Endothelial cell of umbilical vein (primary cell): ENCODE results near the gene TMPRSS4. TPM values are rescaled to one million over a fixed set of nuclear protein-coding genes. Genes with fewer than 3 reads are reported as not detected.

ENCODE experiments used
- BruUV-seq: library from RNA; stranded (reverse); fragments of 400-500 nt; replicated peaks from 2 replicates; lab custom pipeline; 2021; lab: Mats Ljungman, UMichigan
- CTCF ChIA-PET: fragments of 300-600, 350-600 bp; sonication (Branson Sonifier 250); formaldehyde crosslinking; loops from one replicate; lab custom pipeline; 2021; ENCODE audit warnings: antibody characterized with exemption, inconsistent platforms; lab: Charles Lee
- POLR2A ChIA-PET: fragments of 300-600, 350-600 bp; sonication (Branson Sonifier 250); formaldehyde crosslinking; loops from one replicate; lab custom pipeline; 2021; ENCODE audit warnings: antibody characterized with exemption, inconsistent platforms; lab: Charles Lee
- DNase-seq: peaks from one replicate; pipeline ENCODE4 v3.0.0-alpha.2; 2011; ENCODE audit warnings: low read depth, low spot score
- FAIRE-seq: peaks from 2 replicates; lab custom pipeline; 2011; peaks lifted over from hg19 to GRCh38; lab: Jason Lieb, UNC
- H2AFZ ChIP-seq: 2 replicates; pipeline ENCODE4 v1.6.0; 2012; ENCODE audit warnings: low read depth, low read length, control low read depth, inconsistent platforms
- H3K27ac ChIP-seq: 2 replicates; pipeline ENCODE4 v1.5.1; 2011; ENCODE audit warnings: low read depth, mild to moderate bottlenecking, control low read depth, low read length, moderate library complexity; ENCODE audit not compliant: insufficient read depth
- H3K27me3 ChIP-seq, 2 experiments: 2 replicates each; pipeline versions ENCODE4 v1.6.0 to v1.6.1; 2011; ENCODE audit warnings: low read length in 2 of 2, mixed read lengths in 1 of 2; ENCODE audit not compliant: control insufficient read depth in 2 of 2, insufficient read depth in 2 of 2
- H3K36me3 ChIP-seq, 2 experiments: 2 replicates in 1 of 2; 3 replicates in 1 of 2; pipeline ENCODE4 v1.5.1; 2011; ENCODE audit warnings: low read length in 2 of 2, mild to moderate bottlenecking in 1 of 2, moderate library complexity in 1 of 2; ENCODE audit not compliant: control insufficient read depth in 2 of 2, insufficient read depth in 2 of 2; ENCODE audit errors: extremely low read depth in 1 of 2
- H3K4me1 ChIP-seq: 3 replicates; pipeline ENCODE4 v1.5.1; 2011; ENCODE audit warnings: mild to moderate bottlenecking, low read length; ENCODE audit not compliant: control insufficient read depth, insufficient read depth; ENCODE audit errors: extremely low read depth
- H3K4me2 ChIP-seq: 2 replicates; pipeline ENCODE4 v1.6.1; 2011; ENCODE audit warnings: low read length, control low read depth, mixed read lengths; ENCODE audit not compliant: insufficient read depth
- H3K4me3 ChIP-seq, 3 experiments: fragments of 200-600 bp in 1 of 3; sonication (generic), shearing (Covaris generic) in 1 of 3; replicated peaks in 1 of 3; 2 replicates each; pipeline ENCODE4 v1.5.1; 2011 to 2016; ENCODE audit warnings: control low read depth in 3 of 3, low read length in 3 of 3, mild to moderate bottlenecking in 2 of 3, inconsistent platforms in 1 of 3, low read depth in 1 of 3, moderate library complexity in 1 of 3; ENCODE audit not compliant: insufficient read depth in 1 of 3
- H3K79me2 ChIP-seq: 2 replicates; pipeline ENCODE4 v1.6.0; 2012; ENCODE audit warnings: low read length, inconsistent platforms; ENCODE audit not compliant: control insufficient read depth, insufficient read depth
- H3K9ac ChIP-seq: replicated peaks from 2 replicates; pipeline ENCODE3; 2011; ENCODE audit warnings: low read length, control low read depth; ENCODE audit not compliant: insufficient read depth; ENCODE audit errors: extremely low read depth
- H3K9me1 ChIP-seq: replicated peaks from 3 replicates; pipeline ENCODE4 v1.6.0; 2011; ENCODE audit warnings: mild to moderate bottlenecking, low read length; ENCODE audit not compliant: control insufficient read depth, insufficient read depth; ENCODE audit errors: extremely low read depth
- H3K9me3 ChIP-seq: replicated peaks from 2 replicates; pipeline ENCODE4 v1.5.1; 2012; ENCODE audit warnings: low read length, inconsistent platforms; ENCODE audit not compliant: control insufficient read depth, insufficient read depth
- H4K20me1 ChIP-seq: replicated peaks from 2 replicates; pipeline ENCODE3; 2011; ENCODE audit warnings: mild to moderate bottlenecking, low read length; ENCODE audit not compliant: control insufficient read depth, insufficient read depth; ENCODE audit errors: extremely low read depth
- EZH2 ChIP-seq: IDR thresholded peaks from 2 replicates; pipeline ENCODE4 v1.6.1; 2012; ENCODE audit warnings: borderline replicate concordance, low read depth, mild to moderate bottlenecking, moderate library complexity, low read length, inconsistent platforms; ENCODE audit not compliant: severe bottlenecking
- FOS ChIP-seq: IDR thresholded peaks from 2 replicates; pipeline ENCODE4 v1.6.1; 2011; ENCODE audit warnings: mild to moderate bottlenecking, low read length, moderate library complexity, borderline replicate concordance; ENCODE audit not compliant: insufficient read depth
- GATA2 ChIP-seq: IDR thresholded peaks from 2 replicates; pipeline ENCODE4 v1.7.0; 2011; ENCODE audit warnings: low read depth, mild to moderate bottlenecking, moderate library complexity, mixed read lengths, low read length; ENCODE audit not compliant: insufficient read length, insufficient read depth
- JUN ChIP-seq: IDR thresholded peaks from 2 replicates; pipeline ENCODE4 v1.6.1; 2011; ENCODE audit warnings: borderline replicate concordance, low read depth; ENCODE audit not compliant: insufficient read length, insufficient read depth
- MYC ChIP-seq: IDR thresholded peaks from one replicate; pipeline ENCODE4 v1.6.1; 2011; ENCODE audit warnings: mild to moderate bottlenecking, low read depth, low read length
- POLR2A ChIP-seq: IDR thresholded peaks from 2 replicates; pipeline ENCODE4 v1.6.1; 2012; ENCODE audit warnings: low read depth, mild to moderate bottlenecking, control low read depth, low read length
- POLR2AphosphoS5 ChIP-seq: IDR thresholded peaks from 2 replicates; pipeline ENCODE4 v1.6.1; 2012; ENCODE audit warnings: low read depth, mild to moderate bottlenecking, control low read depth, low read length, moderate library complexity; ENCODE audit not compliant: insufficient read depth
- dilution Hi-C: fragments of 300-500 bp; cut with MboI; formaldehyde crosslinking; loops from one replicate; pipeline ENCODE4 v1.15.0; 2019; ENCODE audit warnings: low sequenced_read_pairs; ENCODE audit not compliant: extremely low pct_ligation_motif_present
- intact Hi-C: fragments of 100-400 bp; cut with micrococcal nuclease; formaldehyde crosslinking; loops from one replicate; pipeline ENCODE4 v1.10.0; 2022
- polyA plus RNA-seq, 4 experiments: library from polyadenylated mRNA; depleted of rRNA in 3 of 4; stranded (reverse) in 3 of 4; unstranded in 1 of 4; fragments of >200 nt; gene quantifications; 2 replicates each; pipeline versions ENCODE4 v1.2.1 to v1.2.3, GENCODE V29; 2011 to 2012; ENCODE audit warnings: missing spikeins in 1 of 4
- total RNA-seq: library from RNA; stranded (reverse); gene quantifications from 2 replicates; pipeline ENCODE4 v1.2.3, GENCODE V29; 2021
- TF ChIP-seq, protein P1 (sequence below): IDR thresholded peaks from 2 replicates; pipeline ENCODE4 v1.6.1; 2011; ENCODE audit not compliant: insufficient read depth, insufficient read length
- TF ChIP-seq, protein P2 (sequence below), 2 donors: IDR thresholded peaks; 1 replicate in 1 of 2; 2 replicates in 1 of 2; pipeline ENCODE4 v1.5.1; 2011; ENCODE audit warnings: low read length in 2 of 2, mild to moderate bottlenecking in 2 of 2, moderate library complexity in 2 of 2, control low read depth in 1 of 2, inconsistent platforms in 1 of 2, low read depth in 1 of 2; ENCODE audit not compliant: insufficient read depth in 1 of 2; ENCODE audit errors: extremely low read depth in 1 of 2

The TMPRSS4 gene
- total and polyA plus RNA-seq, 2 donors (not counting 3 experiments of a cell fraction or from before 2014, with no cell fraction given), result not detected

DNA sequence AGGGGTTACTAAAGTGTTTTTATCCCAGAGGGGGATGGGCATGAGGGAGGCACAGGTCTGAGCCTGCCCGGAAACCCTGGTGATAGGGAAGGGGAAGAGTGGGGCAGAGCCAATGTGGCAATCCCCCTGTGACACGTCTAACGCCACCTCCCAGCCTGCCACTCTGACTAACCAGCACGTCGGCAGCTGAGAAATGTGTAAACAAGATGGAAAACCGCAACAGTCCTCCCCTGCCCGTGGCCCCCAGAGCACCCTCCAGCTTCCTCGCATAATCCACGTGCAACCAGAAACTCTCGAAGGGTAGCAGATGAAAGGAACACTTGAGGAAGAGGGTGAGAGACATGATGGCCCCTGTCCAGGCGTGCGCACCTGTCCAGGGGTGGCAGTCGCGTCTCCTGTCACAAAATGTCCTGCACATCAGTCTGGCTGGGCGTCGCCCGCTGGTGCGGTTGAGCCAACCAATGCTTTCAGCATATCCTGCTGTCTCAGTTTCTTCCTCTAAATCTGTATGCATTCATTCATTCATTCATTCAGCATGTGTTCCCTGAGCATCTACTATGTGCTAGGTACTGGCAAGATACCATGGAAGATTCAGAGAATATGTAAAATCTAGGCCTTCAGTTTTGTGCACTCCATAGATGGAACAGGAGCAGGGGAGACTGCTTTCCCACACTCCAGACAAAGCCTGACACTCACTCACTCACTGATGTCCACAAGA lies 4.5 kb downstream of the TMPRSS4 start:
- Histone ChIP-seq H3K9me3 (no peaks in the 10 kb centered on the region), H3K27ac (no peak overlapping the region), H3K9ac (no peak overlapping the region), H3K4me2 (no peak overlapping the region), H3K4me1 (no peaks in the 10 kb centered on the region), H3K9me1 (no peaks in the 10 kb centered on the region), H3K36me3 (no peaks in the 10 kb centered on the region), H3K4me3 (no peak overlapping the region), H2AFZ (no peak overlapping the region), H3K79me2 (no peaks in the 10 kb centered on the region), H4K20me1 (no peaks in the 10 kb centered on the region), H3K27me3 (peaks cover 3% of the 10 kb centered on the region in 2 experiments)
- CTCF ChIA-PET, result no interaction called here
- no TSS peak for BruUV-seq
- DNase-seq (no peak), FAIRE-seq (no peak)
- TF ChIP-seq, protein P1, sequence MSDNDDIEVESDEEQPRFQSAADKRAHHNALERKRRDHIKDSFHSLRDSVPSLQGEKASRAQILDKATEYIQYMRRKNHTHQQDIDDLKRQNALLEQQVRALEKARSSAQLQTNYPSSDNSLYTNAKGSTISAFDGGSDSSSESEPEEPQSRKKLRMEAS, result no peak
- no peak for TF ChIP-seq GATA2
- TF ChIP-seq POLR2A, result no peak
- no peak for TF ChIP-seq MYC
- TF ChIP-seq POLR2AphosphoS5, result no peak
- TF ChIP-seq EZH2, result no peak
- TF ChIP-seq, protein P2, sequence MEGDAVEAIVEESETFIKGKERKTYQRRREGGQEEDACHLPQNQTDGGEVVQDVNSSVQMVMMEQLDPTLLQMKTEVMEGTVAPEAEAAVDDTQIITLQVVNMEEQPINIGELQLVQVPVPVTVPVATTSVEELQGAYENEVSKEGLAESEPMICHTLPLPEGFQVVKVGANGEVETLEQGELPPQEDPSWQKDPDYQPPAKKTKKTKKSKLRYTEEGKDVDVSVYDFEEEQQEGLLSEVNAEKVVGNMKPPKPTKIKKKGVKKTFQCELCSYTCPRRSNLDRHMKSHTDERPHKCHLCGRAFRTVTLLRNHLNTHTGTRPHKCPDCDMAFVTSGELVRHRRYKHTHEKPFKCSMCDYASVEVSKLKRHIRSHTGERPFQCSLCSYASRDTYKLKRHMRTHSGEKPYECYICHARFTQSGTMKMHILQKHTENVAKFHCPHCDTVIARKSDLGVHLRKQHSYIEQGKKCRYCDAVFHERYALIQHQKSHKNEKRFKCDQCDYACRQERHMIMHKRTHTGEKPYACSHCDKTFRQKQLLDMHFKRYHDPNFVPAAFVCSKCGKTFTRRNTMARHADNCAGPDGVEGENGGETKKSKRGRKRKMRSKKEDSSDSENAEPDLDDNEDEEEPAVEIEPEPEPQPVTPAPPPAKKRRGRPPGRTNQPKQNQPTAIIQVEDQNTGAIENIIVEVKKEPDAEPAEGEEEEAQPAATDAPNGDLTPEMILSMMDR (IDR thresholded peaks at IDR 0.05; ENCODE audit: extremely low read depth in 1 of 2, insufficient read depth in 1 of 2, low read depth in 1 of 2, low read length in 2 of 2), result no peak
- TF ChIP-seq JUN, result no peak
- TF ChIP-seq FOS, result no peak
- intact Hi-C loops, result no loop called here
- POLR2A ChIA-PET, result no interaction called here
- dilution Hi-C loops, result no loop called here
